Measurements from ENCODE around the gene NPAS2. TPM values are rescaled to one million over a fixed set of nuclear protein-coding genes. Genes with fewer than 3 reads are reported as not detected.

NPAS2 gene
- total RNA-seq, 4 donors from 2014 or later, result 14.1 to 45.8 (median 28.1) TPM

- no peaks in the 10 kb centered on the region for H3K9me3 ChIP-seq
- H3K27me3 ChIP-seq, result no peaks in the 10 kb centered on the region
- TF ChIP-seq EP300 (IDR thresholded peaks at IDR 0.05) (no peak), POLR2A (IDR thresholded peaks at IDR 0.05; ENCODE audit: low read depth) (no peak), POLR2AphosphoS5 (IDR thresholded peaks at IDR 0.05) (no peak)
- TF ChIP-seq, protein P1, sequence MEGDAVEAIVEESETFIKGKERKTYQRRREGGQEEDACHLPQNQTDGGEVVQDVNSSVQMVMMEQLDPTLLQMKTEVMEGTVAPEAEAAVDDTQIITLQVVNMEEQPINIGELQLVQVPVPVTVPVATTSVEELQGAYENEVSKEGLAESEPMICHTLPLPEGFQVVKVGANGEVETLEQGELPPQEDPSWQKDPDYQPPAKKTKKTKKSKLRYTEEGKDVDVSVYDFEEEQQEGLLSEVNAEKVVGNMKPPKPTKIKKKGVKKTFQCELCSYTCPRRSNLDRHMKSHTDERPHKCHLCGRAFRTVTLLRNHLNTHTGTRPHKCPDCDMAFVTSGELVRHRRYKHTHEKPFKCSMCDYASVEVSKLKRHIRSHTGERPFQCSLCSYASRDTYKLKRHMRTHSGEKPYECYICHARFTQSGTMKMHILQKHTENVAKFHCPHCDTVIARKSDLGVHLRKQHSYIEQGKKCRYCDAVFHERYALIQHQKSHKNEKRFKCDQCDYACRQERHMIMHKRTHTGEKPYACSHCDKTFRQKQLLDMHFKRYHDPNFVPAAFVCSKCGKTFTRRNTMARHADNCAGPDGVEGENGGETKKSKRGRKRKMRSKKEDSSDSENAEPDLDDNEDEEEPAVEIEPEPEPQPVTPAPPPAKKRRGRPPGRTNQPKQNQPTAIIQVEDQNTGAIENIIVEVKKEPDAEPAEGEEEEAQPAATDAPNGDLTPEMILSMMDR (IDR thresholded peaks at IDR 0.05), result no peak
- WGBS, result 72% methylated on average over 11 of the region's 11 CpGs
- H3K27ac ChIP-seq (replicated peaks in 1 of 4), result peak overlapping the region; percentile 19 to 30 (median 24)
- intact Hi-C loops (cut with DNase I), result loop anchor here (2.0 kb wide), 2 partner anchors 253 to 377 kb away; no protein-coding TSS in a partner anchor
- peaks cover 11 to 74% (median 31%) of the 10 kb centered on the region in 4 donors for H3K36me3 ChIP-seq
- DNase-seq (ENCODE audit: extremely low spot score), result no peak
- H3K4me3 ChIP-seq, result no peak overlapping the region
- peaks cover 3 to 21% (median 4%) of the 10 kb centered on the region in 4 donors for H3K4me1 ChIP-seq
These were observed 163.9 kb downstream of the NPAS2 start for GRCh38 chr2:100983684-100984310.

DNA sequence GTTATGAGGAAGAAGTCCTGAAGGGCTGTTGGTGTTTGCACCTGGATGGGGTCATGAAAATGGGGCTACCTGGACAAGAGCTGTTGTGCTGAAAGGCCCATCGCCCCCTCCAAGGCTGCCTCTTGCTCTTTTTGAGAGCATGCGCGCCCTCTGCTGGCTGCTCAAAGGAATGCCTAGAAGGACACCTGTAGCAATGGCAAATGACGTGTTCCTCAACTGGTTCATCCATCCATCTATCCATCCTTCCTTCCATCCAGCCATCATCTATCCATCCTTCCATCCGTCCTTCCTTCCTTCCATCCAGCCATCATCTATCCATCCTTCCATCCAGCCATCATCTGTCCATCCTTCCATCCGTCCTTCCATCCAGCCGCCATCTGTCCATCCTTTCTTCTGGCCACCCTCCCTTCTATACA lies 165.0 kb downstream of the NPAS2 start:
- Histone ChIP-seq H3K27ac (replicated peaks in 1 of 4) (no peak overlapping the region), H3K36me3 (peaks cover 11 to 68% (median 32%) of the 10 kb centered on the region in 4 donors), H3K9me3 (no peaks in the 10 kb centered on the region), H3K4me1 (peaks cover 0 to 12% (median 1%) of the 10 kb centered on the region in 4 donors), H3K4me3 (no peak overlapping the region), H3K27me3 (no peaks in the 10 kb centered on the region)
- WGBS, result 30% methylated on average over 7 of the region's 7 CpGs
- TF ChIP-seq EP300 (IDR thresholded peaks at IDR 0.05) (no peak), POLR2AphosphoS5 (IDR thresholded peaks at IDR 0.05) (peak in 1 of 2 donors; percentile 36)
- TF ChIP-seq, protein P1 (IDR thresholded peaks at IDR 0.05), result peak; percentile 82 to 90 (median 87)
- DNase-seq (ENCODE audit: extremely low spot score), result no peak
- intact Hi-C loops (cut with DNase I), result loop anchor here (2.0 kb wide), 2 partner anchors 254 to 378 kb away; no protein-coding TSS in a partner anchor

DNA sequence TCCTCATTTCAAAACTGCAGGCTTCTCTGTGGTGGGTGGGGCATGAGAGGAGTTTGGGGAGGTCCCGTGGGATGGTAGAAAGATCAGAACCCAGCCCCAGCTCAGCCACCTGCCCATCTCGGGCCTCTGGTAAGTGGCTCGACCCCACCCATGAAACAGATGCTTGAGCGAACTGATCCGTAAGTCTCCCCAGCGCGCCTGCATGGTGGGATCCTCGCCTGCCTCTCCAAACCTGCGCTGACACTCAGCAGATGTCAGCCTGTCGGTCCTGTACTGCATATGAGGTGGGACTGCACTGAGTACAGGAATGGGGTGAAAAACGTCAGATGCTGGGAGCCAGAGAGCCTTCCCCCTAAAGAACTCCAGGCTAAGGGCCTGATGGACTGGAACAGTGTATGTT lies 166.2 kb downstream of the NPAS2 start:
- peaks cover 21 to 67% (median 45%) of the 10 kb centered on the region in 4 donors for H3K36me3 ChIP-seq
- intact Hi-C loops (cut with DNase I), result no loop called here
- H3K9me3 ChIP-seq, result no peaks in the 10 kb centered on the region
- no peak overlapping the region for H3K4me3 ChIP-seq
- 93% methylated on average over 11 of the region's 11 CpGs for WGBS
- TF ChIP-seq POLR2AphosphoS5 (IDR thresholded peaks at IDR 0.05), result no peak
- TF ChIP-seq, protein P1 (IDR thresholded peaks at IDR 0.05), result no peak
- no peak for TF ChIP-seq EP300 (IDR thresholded peaks at IDR 0.05)
- no peak for TF ChIP-seq POLR2A (IDR thresholded peaks at IDR 0.05; ENCODE audit: low read depth)
- H3K27ac ChIP-seq (replicated peaks in 1 of 4), result no peak overlapping the region
- peaks cover 0 to 12% (median 1%) of the 10 kb centered on the region in 4 donors for H3K4me1 ChIP-seq
- DNase-seq (ENCODE audit: extremely low spot score), result no peak
- H3K27me3 ChIP-seq, result no peaks in the 10 kb centered on the region

GRCh38 chr2:100987536-100987935 lies 167.6 kb downstream of the NPAS2 start:
- H3K27me3 ChIP-seq, result no peaks in the 10 kb centered on the region
- H3K27ac ChIP-seq (replicated peaks in 1 of 4), result no peak overlapping the region
- no peak for DNase-seq (ENCODE audit: extremely low spot score)
- no peak overlapping the region for H3K4me3 ChIP-seq
- intact Hi-C loops (cut with DNase I), result no loop called here
- peaks cover 16 to 65% (median 37%) of the 10 kb centered on the region in 4 donors for H3K36me3 ChIP-seq
- WGBS, result 89% methylated on average over 3 of the region's 3 CpGs
- TF ChIP-seq EP300 (IDR thresholded peaks at IDR 0.05) (no peak), POLR2AphosphoS5 (IDR thresholded peaks at IDR 0.05) (no peak), POLR2A (IDR thresholded peaks at IDR 0.05; ENCODE audit: low read depth) (no peak)
- TF ChIP-seq, protein P1 (IDR thresholded peaks at IDR 0.05), result no peak
- H3K9me3 ChIP-seq, result no peaks in the 10 kb centered on the region
- H3K4me1 ChIP-seq, result peaks cover 0 to 12% (median 1%) of the 10 kb centered on the region in 4 donors

Data from esophagus muscularis mucosa (tissue), 4 donors.